HepG2 (cell line): ENCODE measurements around the gene COX14. TPM values are rescaled to one million over a fixed set of nuclear protein-coding genes. Genes with fewer than 3 reads are reported as not detected.

ENCODE experiments used
- ATAC-seq: fragments of 200-7000 bp; cut with Tn5 transposase; 3 replicates; pipeline ENCODE4 v1.9.1; 2020; ENCODE audit warnings: mild to moderate bottlenecking, moderate library complexity
- BruUV-seq: library from RNA; stranded (reverse); fragments of 400-500 nt; replicated peaks from 2 replicates; lab custom pipeline; 2021; lab: Mats Ljungman, UMichigan
- CTCF ChIA-PET: fragments of 300-600 bp; formaldehyde crosslinking; extraction: SDS; loops from one replicate; lab custom pipeline; 2021; ENCODE audit warnings: low total read pairs, inconsistent platforms, low intra/inter-chr PET ratio; lab: Yijun Ruan, JAX
- POLR2A ChIA-PET: fragments of 350-600 bp; sonication (Branson Sonifier 250); formaldehyde crosslinking; loops from one replicate; lab custom pipeline; 2020; ENCODE audit warnings: antibody characterized with exemption, inconsistent platforms; lab: Yijun Ruan, JAX
- DNase-seq: peaks from one replicate; pipeline ENCODE4 v3.0.0-alpha.2; 2015; ENCODE audit warnings: low spot score
- FAIRE-seq: peaks from 3 replicates; lab custom pipeline; 2011; peaks lifted over from hg19 to GRCh38; lab: Jason Lieb, UNC
- H2AFZ ChIP-seq: one replicate; pipeline ENCODE4 v1.6.1; 2011; ENCODE audit warnings: low read length, inconsistent platforms
- H3K27ac ChIP-seq: fragments of 300-600 bp; 3 replicates; pipeline ENCODE4 v1.8.0; 2011; ENCODE audit warnings: mixed run types, mild to moderate bottlenecking, mixed read lengths, low read length, inconsistent platforms; ENCODE audit not compliant: insufficient read depth; ENCODE audit errors: extremely low read length
- H3K27me3 ChIP-seq, 2 experiments: fragments of 200-600 bp in 1 of 2; 2 replicates in 1 of 2; 3 replicates in 1 of 2; pipeline versions ENCODE4 v1.6.0 to v1.8.0; 2011; ENCODE audit warnings: low read length in 2 of 2, mild to moderate bottlenecking in 2 of 2, moderate library complexity in 2 of 2, inconsistent platforms in 1 of 2; ENCODE audit not compliant: insufficient read depth in 2 of 2, control insufficient read depth in 1 of 2
- H3K36me3 ChIP-seq, 2 experiments: fragments of 200-600 bp in 1 of 2; replicated peaks in 1 of 2; 2 replicates in 1 of 2; 3 replicates in 1 of 2; pipeline versions ENCODE4 v1.5.1 to v1.8.0; 2011; ENCODE audit warnings: low read length in 2 of 2, inconsistent platforms in 1 of 2; ENCODE audit not compliant: insufficient read depth in 2 of 2, control insufficient read depth in 1 of 2
- H3K4me1 ChIP-seq: 2 replicates; pipeline ENCODE4 v1.5.1; 2012; ENCODE audit warnings: low read length, inconsistent platforms; ENCODE audit not compliant: insufficient read depth
- H3K4me2 ChIP-seq: 2 replicates; pipeline ENCODE4 v1.6.0; 2011; ENCODE audit warnings: low read depth, low read length, inconsistent platforms
- H3K4me3 ChIP-seq, 3 experiments: fragments of 200-600 bp in 1 of 3; sonication (generic), shearing (Covaris generic) in 1 of 3; replicated peaks in 1 of 3; 2 replicates each; pipeline ENCODE4 v1.5.1; 2011 to 2016; ENCODE audit warnings: low read length in 3 of 3, inconsistent platforms in 2 of 3, low read depth in 2 of 3, mild to moderate bottlenecking in 2 of 3, control low read depth in 1 of 3, mixed read lengths in 1 of 3; ENCODE audit not compliant: insufficient read depth in 1 of 3
- H3K79me2 ChIP-seq: one replicate; pipeline ENCODE4 v1.6.1; 2011; ENCODE audit warnings: low read length, inconsistent platforms; ENCODE audit not compliant: insufficient read depth
- H3K9ac ChIP-seq: 2 replicates; pipeline ENCODE4 v1.6.0; 2011; ENCODE audit warnings: mild to moderate bottlenecking, low read depth, low read length, inconsistent platforms; ENCODE audit not compliant: insufficient read depth
- H3K9me3 ChIP-seq: 2 replicates; pipeline ENCODE4 v1.5.1; 2012; ENCODE audit warnings: mild to moderate bottlenecking, low read length
- H4K20me1 ChIP-seq: 2 replicates; pipeline ENCODE4 v1.6.0; 2011; ENCODE audit warnings: inconsistent platforms, mild to moderate bottlenecking, low read length, moderate library complexity; ENCODE audit not compliant: insufficient read depth
- ATF7 ChIP-seq, 2 experiments: fragments of 450-650 bp in 1 of 2; sonication (generic) in 1 of 2; formaldehyde crosslinking in 1 of 2; IDR thresholded peaks; 2 replicates each; pipeline versions ENCODE4 v1.4.0 to v1.6.1; 2016 to 2020; ENCODE audit warnings: antibody characterized with exemption in 1 of 2, mild to moderate bottlenecking in 1 of 2, missing genetic modification reagents in 1 of 2
- GABPA ChIP-seq, 2 experiments: IDR thresholded peaks; 2 replicates each; pipeline ENCODE4 v1.6.1; 2011 to 2016; ENCODE audit warnings: low read depth in 2 of 2, low read length in 1 of 2, missing biosample characterization in 1 of 2, missing genetic modification characterization in 1 of 2
- MEF2D ChIP-seq: sonication (generic); formaldehyde crosslinking; IDR thresholded peaks from 2 replicates; pipeline ENCODE4 v1.5.1; 2020; ENCODE audit warnings: mild to moderate bottlenecking, missing genetic modification reagents
- MEIS1 ChIP-seq: sonication (generic); formaldehyde crosslinking; IDR thresholded peaks from 2 replicates; pipeline ENCODE4 v1.9.0; 2021; ENCODE audit warnings: mild to moderate bottlenecking, missing genetic modification reagents, moderate library complexity, borderline replicate concordance
- MEIS2 ChIP-seq: sonication (generic); formaldehyde crosslinking; IDR thresholded peaks from 2 replicates; pipeline ENCODE4 v1.9.0; 2021; ENCODE audit warnings: mild to moderate bottlenecking, missing genetic modification reagents
- MNT ChIP-seq: fragments of 450-650 bp; IDR thresholded peaks from 2 replicates; pipeline ENCODE4 v1.6.1; 2016
- MYC ChIP-seq: sonication (generic); formaldehyde crosslinking; IDR thresholded peaks from 2 replicates; pipeline ENCODE4 v1.9.0; 2021; ENCODE audit warnings: missing genetic modification reagents, borderline replicate concordance
- RELA ChIP-seq: sonication (generic); formaldehyde crosslinking; IDR thresholded peaks from 2 replicates; pipeline ENCODE4 v1.4.0; 2020; ENCODE audit warnings: missing genetic modification reagents
- RFXANK ChIP-seq: IDR thresholded peaks from 2 replicates; pipeline ENCODE4 v1.6.1; 2016
- RXRA ChIP-seq: sonication (generic); formaldehyde crosslinking; IDR thresholded peaks from 2 replicates; pipeline ENCODE4 v1.5.1; 2020; ENCODE audit warnings: missing genetic modification reagents
- SMAD3 ChIP-seq: sonication (generic); formaldehyde crosslinking; IDR thresholded peaks from 2 replicates; pipeline ENCODE4 v1.4.0; 2020; ENCODE audit warnings: missing genetic modification reagents
- TSC22D2 ChIP-seq: sonication (generic); formaldehyde crosslinking; IDR thresholded peaks from 2 replicates; pipeline ENCODE4 v1.5.1; 2020; ENCODE audit warnings: missing genetic modification reagents, mild to moderate bottlenecking, borderline replicate concordance
- U2AF2 ChIP-seq: fragments of 200-400 bp; formaldehyde crosslinking; IDR thresholded peaks from 2 replicates; pipeline ENCODE4 v1.6.1; 2017; ENCODE audit warnings: low read depth, mild to moderate bottlenecking, low read length
- ZNF251 ChIP-seq: sonication (generic); formaldehyde crosslinking; IDR thresholded peaks from 2 replicates; pipeline ENCODE4 v1.9.0; 2021; ENCODE audit warnings: mild to moderate bottlenecking, missing genetic modification reagents
- ZNF253 ChIP-seq: sonication (generic); formaldehyde crosslinking; IDR thresholded peaks from 2 replicates; pipeline ENCODE4 v1.8.0; 2022; ENCODE audit warnings: mild to moderate bottlenecking, missing genetic modification reagents, borderline replicate concordance
- ZNF317 ChIP-seq: sonication (generic); formaldehyde crosslinking; IDR thresholded peaks from 2 replicates; pipeline ENCODE4 v1.5.0; 2020; ENCODE audit warnings: mild to moderate bottlenecking, missing genetic modification reagents
- ZNF33A ChIP-seq: sonication (generic); formaldehyde crosslinking; IDR thresholded peaks from 2 replicates; pipeline ENCODE4 v1.5.1; 2020; ENCODE audit warnings: missing genetic modification reagents, mild to moderate bottlenecking, moderate library complexity, borderline replicate concordance
- ZNF605 ChIP-seq: sonication (generic); formaldehyde crosslinking; IDR thresholded peaks from 2 replicates; pipeline ENCODE4 v1.8.0; 2022; ENCODE audit warnings: mild to moderate bottlenecking, missing genetic modification reagents
- ZNF839 ChIP-seq: sonication (generic); formaldehyde crosslinking; IDR thresholded peaks from 2 replicates; pipeline ENCODE4 v1.4.0; 2020; ENCODE audit warnings: missing genetic modification reagents, mild to moderate bottlenecking, borderline replicate concordance
- WGBS: methylation state at CpG from one replicate; pipeline ENCODE4 v1.1.6; 2017; ENCODE audit warnings: low lambda C conversion rate; 5-methylcytosine and 5-hydroxymethylcytosine counted together
- in situ Hi-C: cut with HindIII; loops from 2 replicates; pipeline ENCODE4 v1.10.0; 2017; ENCODE audit warnings: low pct_unique_long_range_greater_than_20kb; ENCODE audit not compliant: extremely low pct_ligation_motif_present
- intact Hi-C: fragments of 100-400 bp; cut with micrococcal nuclease; formaldehyde crosslinking; loops from one replicate; pipeline ENCODE4 v1.10.0; 2022; ENCODE audit not compliant: unreplicated experiment
- polyA plus RNA-seq, 8 experiments: library from polyadenylated mRNA; depleted of rRNA in 3 of 8; stranded (reverse) in 7 of 8; unstranded in 1 of 8; fragments of >200 nt; fragmentation: Illumina TruSeq in 4 of 8; extraction: Trizol in 4 of 8; gene quantifications; 2 replicates each; pipeline versions ENCODE4 v1.2.1 to v1.2.3, GENCODE V29; 2011 to 2016; ENCODE audit warnings: low read depth in 4 of 8, missing spikeins in 1 of 8, mixed read lengths in 1 of 8; ENCODE audit not compliant: insufficient read depth in 1 of 8
- total RNA-seq, 5 experiments: library from RNA; depleted of rRNA; stranded (reverse); fragments of >200 nt; fragmentation: Illumina TruSeq; extraction: Trizol; gene quantifications; 2 replicates each; pipeline ENCODE4 v1.2.3, GENCODE V29; 2016; ENCODE audit warnings: low read depth in 1 of 5
- TF ChIP-seq, protein P1 (sequence below): sonication (generic); formaldehyde crosslinking; IDR thresholded peaks from 2 replicates; pipeline ENCODE4 v1.5.1; 2020; ENCODE audit warnings: mild to moderate bottlenecking, missing genetic modification reagents

COX14 gene
- total and polyA plus RNA-seq, 2 of the 13 experiments (the other 11 are each of a cell fraction or from before 2014, with no cell fraction given), result 53.0 to 71.6 TPM

- H3K9me3 ChIP-seq, result no peaks in the 10 kb centered on the region
- intact Hi-C loops (no loop called here), in situ Hi-C loops (no loop called here)
- no peaks in the 10 kb centered on the region for H3K27me3 ChIP-seq
- ATAC-seq, result peak; percentile 89
- no peak within 1 kb of the TSS for H2AFZ ChIP-seq
- H3K9ac ChIP-seq, result peak within 1 kb of the TSS; percentile 72
- H4K20me1 ChIP-seq, result no peaks in the 10 kb centered on the region
- WGBS, result 0% methylated on average over 1 of the region's 13 CpGs
- peaks cover 2 to 17% of the 10 kb centered on the region in 2 experiments; a peak in 4 of 5 replicates for H3K36me3 ChIP-seq
- peak within 1 kb of the TSS; percentile 96 for H3K4me2 ChIP-seq
- H3K27ac ChIP-seq, result peak within 1 kb of the TSS; percentile 73
- peak; percentile 53 for FAIRE-seq
- H3K4me3 ChIP-seq, result peak within 1 kb of the TSS; percentile 58 to 75 (median 64)
- no peaks in the 10 kb centered on the region for H3K79me2 ChIP-seq
- ChIA-PET CTCF (no interaction called here), POLR2A (interaction anchor here (0.8 to 4.6 kb wide), 10 partner anchors 8 to 297 kb away, joined by 3 to 93 read pairs (median 5); partner anchors contain the start of genes CERS5, COX14, LARP4 and SMARCD1)
- peaks cover 68% of the 10 kb centered on the region for H3K4me1 ChIP-seq
- BruUV-seq, result no TSS peak
- peak; percentile 67 for DNase-seq
- TF ChIP-seq MEIS1 (CRISPR knock-in tag) (no peak), SMAD3 (CRISPR knock-in tag) (no peak), MEIS2 (CRISPR knock-in tag) (0 out of 2 replicates have a peak, but pooled peaks have one; percentile 31), ZNF33A (no peak), ZNF253 (CRISPR knock-in tag) (0 out of 2 replicates have a peak, but pooled peaks have one; percentile 48), MNT (peak; percentile 58), U2AF2 (no peak), ATF7 (IDR thresholded peaks at IDR 0.05) (no peak), ATF7 (CRISPR knock-in tag; IDR thresholded peaks at IDR 0.05) (no peak), RELA (CRISPR knock-in tag) (no peak), MEF2D (CRISPR knock-in tag) (peak; percentile 67; the same call in 1 of the 2 replicates), GABPA (IDR thresholded peaks at IDR 0.05; ENCODE audit: low read depth, low read length) (no peak), GABPA (CRISPR knock-in tag; IDR thresholded peaks at IDR 0.05; ENCODE audit: low read depth) (no peak), TSC22D2 (CRISPR knock-in tag) (peak; percentile 61; the same call in 1 of the 2 replicates), ZNF605 (peak; percentile 12; the same call in 1 of the 2 replicates), ZNF251 (no peak), ZNF839 (CRISPR knock-in tag) (no peak), RFXANK (CRISPR knock-in tag) (peak; percentile 72; the same call in 1 of the 2 replicates), RXRA (CRISPR knock-in tag) (peak; percentile 15; the same call in 1 of the 2 replicates), MYC (CRISPR knock-in tag) (peak; percentile 78; the same call in 1 of the 2 replicates), ZNF317 (no peak)
- TF ChIP-seq, protein P1, sequence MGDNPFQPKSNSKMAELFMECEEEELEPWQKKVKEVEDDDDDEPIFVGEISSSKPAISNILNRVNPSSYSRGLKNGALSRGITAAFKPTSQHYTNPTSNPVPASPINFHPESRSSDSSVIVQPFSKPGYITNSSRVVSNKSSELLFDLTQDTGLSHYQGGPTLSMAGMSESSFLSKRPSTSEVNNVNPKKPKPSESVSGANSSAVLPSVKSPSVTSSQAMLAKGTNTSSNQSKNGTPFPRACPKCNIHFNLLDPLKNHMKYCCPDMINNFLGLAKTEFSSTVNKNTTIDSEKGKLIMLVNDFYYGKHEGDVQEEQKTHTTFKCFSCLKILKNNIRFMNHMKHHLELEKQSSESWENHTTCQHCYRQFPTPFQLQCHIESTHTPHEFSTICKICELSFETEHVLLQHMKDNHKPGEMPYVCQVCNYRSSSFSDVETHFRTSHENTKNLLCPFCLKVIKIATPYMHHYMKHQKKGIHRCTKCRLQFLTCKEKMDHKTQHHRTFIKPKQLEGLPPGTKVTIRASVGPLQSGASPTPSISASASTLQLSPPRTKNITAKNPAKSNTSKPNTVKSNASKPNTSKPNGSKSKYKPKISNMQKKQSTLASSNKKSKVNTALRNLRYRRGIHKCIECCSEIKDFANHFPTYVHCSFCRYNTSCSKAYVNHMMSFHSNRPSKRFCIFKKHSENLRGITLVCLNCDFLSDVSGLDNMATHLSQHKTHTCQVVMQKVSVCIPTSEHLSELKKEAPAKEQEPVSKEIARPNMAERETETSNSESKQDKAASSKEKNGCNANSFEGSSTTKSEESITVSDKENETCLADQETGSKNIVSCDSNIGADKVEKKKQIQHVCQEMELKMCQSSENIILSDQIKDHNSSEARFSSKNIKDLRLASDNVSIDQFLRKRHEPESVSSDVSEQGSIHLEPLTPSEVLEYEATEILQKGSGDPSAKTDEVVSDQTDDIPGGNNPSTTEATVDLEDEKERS (CRISPR knock-in tag), result 0 out of 2 replicates have a peak, but pooled peaks have one; percentile 29
Measured at GRCh38 chr12:50103767-50104321, 8.2 kb upstream of the COX14 start, which contains the start of gene GPD1. TSS of gene GPD1 (plus strand) at chr12:50104008. CDS start at chr12:50104051, 43 bp downstream.
